Measurements from ENCODE around the gene REPIN1. TPM values are rescaled to one million over a fixed set of nuclear protein-coding genes. Genes with fewer than 3 reads are reported as not detected.
A peak's percentile ranks its signal among the peaks of the same experiment; 100 is the strongest.

Gene REPIN1
- polyA plus RNA-seq (2011; rRNA removed) (48.1 and 58.0 TPM in 2 replicates), polyA plus RNA-seq (2017; fragmentation: RNase III; extraction: RNeasy Plus Mini Kit Qiagen cat#74134 plus additional on column Dnase treatment) (86.2 to 101 TPM (median 101 TPM) in 3 replicates), polyA minus RNA-seq (2011; rRNA and poly(A)+ RNA removed) (43.9 and 44.5 TPM in 2 replicates)
- 78.8 and 110 TPM in 2 replicates for polyA plus RNA-seq (2012; cell fraction: cytosol; rRNA removed)
- polyA plus RNA-seq (2012; cell fraction: nucleus; rRNA removed): 120 and 144 TPM in 2 replicates

DNA sequence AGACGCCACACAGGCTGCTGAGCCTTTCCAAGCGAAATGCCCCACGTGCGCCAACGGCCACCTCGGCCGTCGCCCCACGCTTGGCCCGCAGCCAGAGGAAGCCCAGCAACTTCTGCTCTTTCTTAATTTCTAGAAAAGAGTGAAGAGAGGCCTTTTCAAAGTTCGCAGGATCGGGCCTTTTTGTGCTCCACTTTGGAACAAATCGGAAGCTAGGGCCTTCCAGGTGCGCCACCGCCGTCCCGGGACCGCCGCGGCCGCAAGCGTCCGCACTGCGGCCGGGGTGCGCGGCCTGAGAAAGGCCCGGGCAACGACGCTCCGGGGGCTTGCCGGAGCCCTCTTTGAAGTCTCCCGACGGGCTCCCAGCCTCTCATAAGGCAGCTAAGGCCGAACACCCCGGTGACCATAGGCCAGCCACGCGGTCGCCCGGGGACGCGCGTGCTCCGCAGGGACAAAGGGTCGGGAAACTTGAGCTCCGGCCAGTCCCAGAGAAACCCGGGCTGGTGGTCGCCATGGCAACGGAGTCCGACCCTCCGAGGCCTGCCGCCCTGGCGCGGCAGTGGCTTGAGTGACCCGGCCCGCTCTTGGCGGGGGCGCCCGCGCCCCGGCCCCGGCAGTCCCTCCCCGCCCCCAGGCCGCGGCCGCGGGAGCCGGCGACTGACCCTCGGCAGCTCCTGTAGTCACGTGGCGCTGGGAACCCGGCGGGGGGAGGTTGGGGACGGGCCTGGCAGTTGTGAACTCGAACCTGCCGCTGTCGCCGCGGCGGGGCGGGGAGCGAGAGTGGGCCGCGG, at the start of gene REPIN1:
Gene REPIN1, plus strand, starts transcription at position 727 of the 788 bp plus-strand sequence. CDS start 890 bp downstream, outside the sequence.
- peak within 1 kb of the TSS; percentile 96 to 100 for H3K27ac ChIP-seq
- CTCF ChIA-PET: interaction anchor here (1.0 to 6.7 kb wide), 6 partner anchors 10 to 591 kb away, joined by 3 to 44 read pairs (median 5); no protein-coding TSS in a partner anchor

More for the DNA sequence above, at the start of gene REPIN1:
- Histone ChIP-seq H3K4me2 (peak within 1 kb of the TSS; percentile 100), H3K4me1 (peaks cover 19% of the 10 kb centered on the region; the same call in 2 of the 3 replicates), H3K4me3 (peak within 1 kb of the TSS; percentile 96), H3K9me3 (no peaks in the 10 kb centered on the region)
- FAIRE-seq: no peak
- DNase-seq (ENCODE audit: low read depth in 1 of 2, low spot score in 1 of 2): peak; percentile 72 to 93
- TF ChIP-seq NPAS2 (CRISPR knock-in tag; IDR thresholded peaks at IDR 0.05; ENCODE audit: borderline replicate concordance) (peak; percentile 58; the same call in 1 of the 2 replicates), JUNB (IDR thresholded peaks at IDR 0.05) (no peak), POLR2A (IDR thresholded peaks at IDR 0.05; ENCODE audit: low read length) (peak; percentile 43), MAZ (IDR thresholded peaks at IDR 0.05; ENCODE audit: borderline replicate concordance, low read depth, low read length) (peak; percentile 27; the same call in 1 of the 2 replicates), CHD2 (IDR thresholded peaks at IDR 0.05; ENCODE audit: low read length, partially characterized antibody) (peak; percentile 22), RAD21 (conservative IDR thresholded peaks at IDR 0.05 in 1 of 2, IDR thresholded peaks at IDR 0.05 in 1 of 2) (no peak), HEYL (CRISPR knock-in tag; IDR thresholded peaks at IDR 0.05) (0 out of 2 replicates have a peak, but pooled peaks have one; percentile 24), RNF2 (IDR thresholded peaks at IDR 0.05; ENCODE audit: borderline replicate concordance, low read depth) (peak; percentile 98; the same call in 1 of the 2 replicates), MAX (IDR thresholded peaks at IDR 0.05) (peak; percentile 96), GATA3 (IDR thresholded peaks at IDR 0.05; ENCODE audit: borderline replicate concordance) (peak; percentile 26), PHF8 (IDR thresholded peaks at IDR 0.05; ENCODE audit: borderline replicate concordance, low read depth) (peak; percentile 94), FOSL2 (IDR thresholded peaks at IDR 0.05) (0 out of 2 replicates have a peak, but pooled peaks have one; percentile 10), FOSL2 (CRISPR knock-in tag; IDR thresholded peaks at IDR 0.05) (0 out of 2 replicates have a peak, but pooled peaks have one; percentile 23), ESRRA (IDR thresholded peaks at IDR 0.05; ENCODE audit: borderline replicate concordance, low read length) (no peak), HDAC2 (IDR thresholded peaks at IDR 0.05) (peak; percentile 68; the same call in 1 of the 2 replicates), CHD4 (IDR thresholded peaks at IDR 0.05; ENCODE audit: borderline replicate concordance) (no peak), BHLHE40 (IDR thresholded peaks at IDR 0.05; ENCODE audit: low read depth, low read length) (0 out of 2 replicates have a peak, but pooled peaks have one; percentile 39), ZNF302 (CRISPR knock-in tag; IDR thresholded peaks at IDR 0.05) (no peak), ZSCAN20 (CRISPR knock-in tag; IDR thresholded peaks at IDR 0.05) (0 out of 2 replicates have a peak, but pooled peaks have one; percentile 23), HOXB5 (CRISPR knock-in tag; IDR thresholded peaks at IDR 0.05) (peak; percentile 32; the same call in 1 of the 2 replicates), JUN (IDR thresholded peaks at IDR 0.05) (peak; percentile 80 to 88; a peak in 4 of 5 replicates), HMGXB4 (CRISPR knock-in tag; IDR thresholded peaks at IDR 0.05; ENCODE audit: borderline replicate concordance) (peak; percentile 68; the same call in 1 of the 2 replicates), EHF (CRISPR knock-in tag; IDR thresholded peaks at IDR 0.05) (peak; percentile 47), SMC3 (IDR thresholded peaks at IDR 0.05) (peak; percentile 18; the same call in 1 of the 3 replicates), HOXB13 (CRISPR knock-in tag; IDR thresholded peaks at IDR 0.05; ENCODE audit: low read depth) (peak; percentile 48; the same call in 1 of the 2 replicates), E2F6 (IDR thresholded peaks at IDR 0.05; ENCODE audit: borderline replicate concordance, low read depth) (peak; percentile 83), MYC (IDR thresholded peaks at IDR 0.05; ENCODE audit: borderline replicate concordance, low read length) (peak; percentile 93), ATOH8 (CRISPR knock-in tag; IDR thresholded peaks at IDR 0.05; ENCODE audit: low read depth) (peak; percentile 54; the same call in 1 of the 2 replicates), KDM1A (IDR thresholded peaks at IDR 0.05; ENCODE audit: low read depth) (no peak)
- TF ChIP-seq, protein P1, sequence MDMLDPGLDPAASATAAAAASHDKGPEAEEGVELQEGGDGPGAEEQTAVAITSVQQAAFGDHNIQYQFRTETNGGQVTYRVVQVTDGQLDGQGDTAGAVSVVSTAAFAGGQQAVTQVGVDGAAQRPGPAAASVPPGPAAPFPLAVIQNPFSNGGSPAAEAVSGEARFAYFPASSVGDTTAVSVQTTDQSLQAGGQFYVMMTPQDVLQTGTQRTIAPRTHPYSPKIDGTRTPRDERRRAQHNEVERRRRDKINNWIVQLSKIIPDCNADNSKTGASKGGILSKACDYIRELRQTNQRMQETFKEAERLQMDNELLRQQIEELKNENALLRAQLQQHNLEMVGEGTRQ (IDR thresholded peaks at IDR 0.05): peak; percentile 56
- TF ChIP-seq, protein P2, sequence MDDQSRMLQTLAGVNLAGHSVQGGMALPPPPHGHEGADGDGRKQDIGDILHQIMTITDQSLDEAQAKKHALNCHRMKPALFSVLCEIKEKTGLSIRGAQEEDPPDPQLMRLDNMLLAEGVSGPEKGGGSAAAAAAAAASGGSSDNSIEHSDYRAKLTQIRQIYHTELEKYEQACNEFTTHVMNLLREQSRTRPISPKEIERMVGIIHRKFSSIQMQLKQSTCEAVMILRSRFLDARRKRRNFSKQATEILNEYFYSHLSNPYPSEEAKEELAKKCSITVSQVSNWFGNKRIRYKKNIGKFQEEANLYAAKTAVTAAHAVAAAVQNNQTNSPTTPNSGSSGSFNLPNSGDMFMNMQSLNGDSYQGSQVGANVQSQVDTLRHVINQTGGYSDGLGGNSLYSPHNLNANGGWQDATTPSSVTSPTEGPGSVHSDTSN (IDR thresholded peaks at IDR 0.05): no peak; the same call in 1 of the 2 replicates
- peak; percentile 69 to 70 for ATAC-seq
- POLR2A ChIA-PET: interaction anchor here (1.1 to 3.1 kb wide), 5 partner anchors 10 to 55 kb away, joined by 3 to 44 read pairs (median 3); a partner anchor contains a TSS
- WGBS (ENCODE audit: missing lambda C conversion rate): under 1% methylated on average over 26 of the region's 85 CpGs

Measured in A549 (cell line).